IPS DF 4.7 (cell line): ENCODE results near the gene SH2D5.

Experiments used
- DNase-seq: peaks from one replicate; pipeline ENCODE4 v3.0.0-alpha.2; 2013; ENCODE audit warnings: low spot score; ENCODE audit errors: extremely low read depth

Gene SH2D5

DNA sequence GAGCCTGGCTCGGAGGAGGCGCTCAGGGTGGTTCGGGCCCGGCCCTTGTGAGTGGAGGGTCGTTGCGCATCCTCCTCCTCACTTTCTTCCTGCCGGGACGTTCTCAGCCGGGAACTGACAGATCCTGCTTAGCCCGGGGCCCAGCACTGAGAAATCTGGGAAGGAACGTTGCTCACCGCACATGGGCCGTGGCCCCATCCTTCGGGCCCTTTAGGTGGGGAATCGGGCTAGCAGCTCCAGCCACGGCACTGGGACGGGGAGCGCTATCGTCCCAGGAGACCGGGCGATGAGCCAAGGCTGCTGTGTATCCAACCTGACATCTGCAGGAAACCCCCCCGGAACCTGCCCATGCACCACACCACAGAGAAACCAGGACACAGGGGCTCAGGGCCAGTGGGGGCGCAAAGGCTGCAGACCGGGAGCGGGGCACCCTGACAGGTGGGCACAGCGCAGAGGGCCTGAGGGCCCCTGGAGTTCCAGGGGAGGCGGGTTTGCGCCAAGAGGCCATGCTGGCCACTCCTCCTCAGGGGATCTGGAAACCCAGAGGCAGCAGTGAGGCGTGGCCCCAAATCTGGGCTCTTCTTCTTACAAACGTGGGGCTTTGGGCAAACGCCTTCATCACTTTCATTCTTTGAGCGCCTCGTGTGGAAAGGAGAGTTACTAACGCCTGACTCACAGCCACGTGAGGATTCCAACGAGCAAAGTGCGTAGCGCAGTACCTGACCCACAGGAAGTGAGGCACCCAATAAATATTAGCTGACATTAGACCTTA, at the start of gene SH2D5:
SH2D5 (minus strand) TSS at position 116 of the 772 bp plus-strand sequence. CDS start 4,659 bp downstream, outside the sequence.
- no peak for DNase-seq

DNA sequence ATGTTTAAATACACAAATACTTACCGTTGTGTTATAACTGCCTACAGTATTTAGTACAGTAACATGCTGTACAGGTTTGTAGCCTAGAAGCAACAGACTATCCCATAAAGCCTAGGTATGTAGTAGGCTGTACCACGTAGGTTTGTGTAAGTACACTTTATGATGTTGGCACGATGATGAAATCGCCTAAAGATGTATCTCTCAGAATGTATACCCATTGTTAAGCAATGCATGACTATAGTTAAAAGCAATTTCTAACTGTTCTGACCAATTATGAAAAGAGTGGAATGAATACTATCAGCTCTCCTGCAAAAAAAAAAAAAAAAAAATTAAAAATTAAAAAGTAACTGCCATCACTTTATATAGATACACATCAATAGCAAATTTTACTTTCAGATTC, 43.2 kb upstream of the SH2D5 start:
- no peak for DNase-seq

DNA sequence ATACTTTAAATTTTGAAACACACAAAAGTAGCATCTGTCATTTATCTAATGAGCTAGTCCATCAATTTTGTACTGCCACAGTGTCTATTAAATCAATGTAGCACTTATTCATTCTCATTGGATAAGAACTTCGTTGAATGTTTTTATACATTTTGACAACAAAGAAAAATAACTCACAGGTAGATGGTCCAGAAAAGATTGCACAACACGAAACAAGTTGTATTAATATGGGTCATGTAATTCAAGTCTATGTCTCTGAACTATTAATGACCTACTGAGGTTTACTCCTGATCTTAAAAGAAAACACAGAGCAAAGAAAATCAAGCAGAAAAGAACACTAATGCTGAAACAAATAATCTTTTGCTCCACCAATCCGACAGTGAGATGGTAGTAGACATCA, 39.3 kb upstream of the SH2D5 start:
- no peak for DNase-seq

DNA sequence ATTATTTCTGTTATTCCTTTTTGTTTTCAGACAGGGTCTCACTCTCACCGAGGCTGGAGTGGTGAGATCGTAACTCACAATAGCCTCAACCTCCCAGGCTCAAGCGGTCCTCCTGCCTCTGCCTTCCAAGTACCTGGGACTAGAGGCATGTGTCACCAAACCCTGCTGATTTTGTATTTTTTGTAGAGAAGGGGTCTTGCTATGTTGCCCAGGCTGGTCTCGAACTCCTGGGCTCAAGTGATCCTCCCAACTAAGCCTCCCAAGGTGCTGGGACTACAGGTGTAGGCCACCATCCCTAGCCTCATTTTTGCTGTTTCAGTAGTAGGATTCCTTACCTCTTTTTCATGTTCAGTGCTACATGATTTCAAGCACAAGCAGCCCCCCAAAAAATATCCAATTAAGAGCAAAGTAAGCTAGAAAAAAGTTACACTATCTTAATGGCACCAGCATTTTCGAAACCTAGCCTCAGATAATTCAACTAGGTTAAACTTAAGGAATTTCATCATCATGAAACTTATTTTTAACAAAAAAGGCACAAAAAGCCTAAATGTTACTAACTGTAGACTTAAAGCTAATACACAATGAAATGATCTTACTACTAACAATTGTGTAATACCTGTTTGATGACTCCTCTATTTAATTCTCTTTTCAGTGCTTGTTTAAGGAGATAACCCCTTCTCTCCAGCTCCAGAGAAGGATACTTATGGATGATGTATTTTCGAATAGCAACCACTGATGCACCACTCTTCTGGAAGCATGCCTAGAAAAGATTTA, 38.0 kb upstream of the SH2D5 start:
- no peak for DNase-seq

DNA sequence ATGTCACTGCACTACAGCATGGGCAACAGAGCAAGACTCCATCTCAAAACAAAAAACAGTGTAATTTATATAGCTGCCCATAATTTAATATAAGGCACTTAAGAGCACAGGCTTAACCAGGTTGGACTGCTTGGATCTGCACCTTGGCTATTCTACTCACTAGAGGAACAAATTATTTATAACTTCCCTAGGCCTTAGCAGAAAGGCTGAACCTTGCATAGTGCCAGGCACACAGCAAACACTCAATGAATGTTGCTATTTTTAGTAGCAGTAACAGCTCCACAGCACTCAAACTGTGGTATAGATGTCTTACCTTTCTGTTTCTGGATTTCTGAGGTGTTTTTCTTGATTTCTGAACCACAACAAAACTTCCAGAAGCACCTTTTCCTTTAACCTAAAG, 34.8 kb upstream of the SH2D5 start:
- no peak for DNase-seq

DNA sequence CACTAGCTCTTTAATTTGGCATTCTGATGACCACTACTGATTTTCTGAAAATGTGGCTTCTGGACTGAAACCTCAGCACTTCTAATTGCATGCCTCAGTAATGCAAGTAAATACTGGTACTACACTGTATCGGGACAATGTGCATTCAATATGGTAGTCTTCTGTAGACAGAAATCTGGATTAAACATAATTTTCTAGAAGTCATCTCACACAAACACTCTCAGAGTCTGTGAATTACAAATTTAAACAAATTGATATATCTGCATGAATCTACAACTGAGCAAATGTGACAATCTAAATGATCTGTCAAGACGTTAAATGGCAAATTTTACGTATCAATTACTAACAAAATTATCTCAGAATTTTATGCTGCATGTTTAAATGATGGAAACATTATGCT, 30.9 kb upstream of the SH2D5 start:
- no peak for DNase-seq

DNA sequence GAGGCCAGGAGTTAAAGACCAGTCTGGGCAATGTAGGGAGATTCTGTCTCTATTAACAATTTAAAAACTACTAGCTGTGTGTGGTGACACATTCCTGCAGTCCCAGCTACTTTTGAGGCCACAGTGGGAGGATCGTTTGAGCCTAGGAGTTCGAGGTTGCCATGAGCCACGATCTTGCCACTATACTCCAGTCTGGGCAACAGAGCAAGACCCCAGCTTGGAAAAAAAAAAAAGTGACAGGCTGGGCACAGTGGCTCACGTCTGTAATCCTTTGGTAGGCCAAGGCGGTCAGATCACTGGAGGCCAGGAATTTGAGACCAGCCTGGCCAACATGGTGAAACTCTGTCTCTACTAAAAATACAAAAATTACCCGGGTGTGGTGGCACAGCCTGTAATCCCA, 27.8 kb upstream of the SH2D5 start:
- DNase-seq, result no peak

DNA sequence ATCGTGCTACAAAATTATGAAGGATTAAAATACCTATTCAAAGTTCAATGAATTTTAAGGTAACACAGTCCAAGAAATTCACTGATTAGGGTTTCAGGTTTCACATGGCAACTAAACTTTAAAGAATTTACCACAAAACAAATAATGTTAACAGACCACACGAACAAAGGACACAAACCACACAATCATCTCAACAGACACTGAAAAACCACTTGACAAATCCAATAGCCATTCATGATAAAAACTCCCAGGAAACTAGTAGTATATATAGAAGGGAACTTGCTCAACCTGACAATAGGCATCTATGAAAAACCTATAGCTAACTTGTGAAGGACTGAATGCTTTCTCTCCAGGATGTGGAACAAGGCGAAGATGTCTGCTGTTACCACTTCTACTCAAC, 21.1 kb upstream of the SH2D5 start:
- no peak for DNase-seq

DNA sequence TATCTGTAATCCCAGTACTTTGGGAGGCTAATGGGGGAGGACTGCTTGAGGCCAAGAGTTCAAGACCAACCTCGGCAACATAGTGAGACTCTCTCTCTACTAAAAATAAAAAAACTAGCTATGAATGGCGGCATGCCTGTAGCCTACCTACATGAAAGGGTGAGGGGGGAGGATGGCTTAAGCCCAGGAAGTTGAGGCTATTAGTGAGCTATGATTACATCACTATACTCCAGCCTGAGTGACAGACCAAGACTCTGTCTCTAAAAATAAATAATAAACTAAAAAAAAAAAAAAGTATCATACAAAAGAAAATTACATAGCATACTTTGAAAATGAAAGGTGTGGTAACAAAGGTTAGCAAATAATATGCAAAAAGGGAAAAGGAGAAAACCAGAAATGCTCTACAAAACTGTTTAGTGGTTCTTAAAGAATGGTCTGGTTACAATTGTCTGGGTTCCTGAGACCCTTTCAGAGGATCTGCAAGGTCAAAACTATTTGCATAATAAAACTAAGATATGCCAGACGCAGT, 19.0 kb upstream of the SH2D5 start:
- no peak for DNase-seq

DNA sequence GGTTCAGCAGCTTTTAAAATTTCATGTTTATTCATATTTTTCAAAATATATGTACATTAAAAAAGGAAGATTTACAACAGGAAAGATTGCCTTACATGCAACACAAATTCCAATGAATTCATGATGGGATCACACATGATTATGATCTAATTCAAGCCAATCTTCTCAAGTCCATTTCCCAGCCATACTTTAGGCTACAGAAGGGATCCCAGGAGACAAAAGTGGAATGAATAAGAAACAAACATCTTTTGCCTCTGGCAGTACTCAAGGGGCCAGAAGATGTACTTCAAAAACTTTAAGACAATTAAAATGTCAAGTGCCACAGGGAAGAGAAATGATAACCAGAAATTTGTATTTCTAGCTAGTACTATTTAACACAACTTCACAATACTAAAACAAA, 10.2 kb upstream of the SH2D5 start:
- no peak for DNase-seq

DNA sequence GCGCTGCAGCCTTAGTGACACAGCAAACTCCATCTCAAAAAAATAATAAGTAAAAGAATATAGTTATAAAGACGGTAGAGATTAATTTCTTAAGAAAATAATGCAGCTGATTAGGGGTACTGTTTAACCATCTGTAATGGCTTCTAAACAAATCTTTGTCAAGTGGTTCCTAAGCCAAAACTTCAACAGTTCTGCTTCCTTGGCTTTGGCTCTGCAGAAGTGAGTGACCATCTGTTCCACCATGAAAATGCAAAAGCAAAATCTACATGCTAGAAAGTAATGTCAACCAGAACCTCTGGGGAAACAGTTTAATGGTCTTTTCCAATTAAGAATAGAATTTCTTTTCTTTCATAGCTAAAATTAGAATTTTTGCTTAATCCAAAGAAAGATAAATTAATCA, 8.3 kb upstream of the SH2D5 start:
- DNase-seq, result no peak

DNA sequence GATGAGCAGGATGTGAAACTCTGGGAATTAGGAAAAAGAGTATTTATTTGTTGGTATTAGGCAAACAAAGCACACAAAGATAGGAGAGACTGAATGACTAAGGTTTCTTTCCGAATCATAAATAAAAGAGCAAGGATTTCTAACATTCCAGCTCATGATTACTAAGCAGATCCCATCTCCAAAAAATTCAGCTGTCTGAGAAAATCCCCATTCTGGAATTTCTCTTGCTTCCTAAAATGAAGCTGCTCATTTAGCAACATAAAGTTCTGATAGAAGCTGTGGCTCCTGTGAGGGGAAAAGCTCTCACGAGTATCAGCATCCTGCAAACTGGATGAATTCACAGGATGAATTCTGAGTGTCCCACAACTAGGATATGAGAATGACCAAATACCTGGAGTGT, 6.7 kb upstream of the SH2D5 start:
- no peak for DNase-seq

DNA sequence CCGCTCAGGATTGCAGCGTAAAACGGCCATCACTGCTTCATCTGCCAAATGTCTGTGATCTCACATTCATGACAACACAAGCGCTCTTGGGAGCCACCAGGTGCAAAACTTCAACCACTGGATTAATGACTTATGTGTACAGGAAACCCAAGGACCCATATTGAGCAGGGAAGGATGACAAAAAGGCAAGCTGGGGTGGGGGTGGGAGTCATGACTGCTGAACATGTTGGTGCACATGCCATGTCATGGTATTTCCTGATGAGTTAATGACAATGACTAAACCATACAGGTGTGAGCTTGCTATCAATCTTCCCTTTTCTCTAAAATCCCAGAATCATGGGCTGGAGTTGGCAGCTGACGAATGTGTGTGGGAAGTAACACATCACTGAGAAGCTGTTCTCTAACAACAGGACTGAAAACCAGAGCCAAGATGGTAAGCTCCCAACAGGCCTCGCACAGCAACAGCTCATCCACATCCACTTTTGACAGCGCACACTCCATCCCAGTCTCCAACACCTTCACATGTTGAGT, 3.1 kb upstream of the SH2D5 start:
- DNase-seq, result no peak

DNA sequence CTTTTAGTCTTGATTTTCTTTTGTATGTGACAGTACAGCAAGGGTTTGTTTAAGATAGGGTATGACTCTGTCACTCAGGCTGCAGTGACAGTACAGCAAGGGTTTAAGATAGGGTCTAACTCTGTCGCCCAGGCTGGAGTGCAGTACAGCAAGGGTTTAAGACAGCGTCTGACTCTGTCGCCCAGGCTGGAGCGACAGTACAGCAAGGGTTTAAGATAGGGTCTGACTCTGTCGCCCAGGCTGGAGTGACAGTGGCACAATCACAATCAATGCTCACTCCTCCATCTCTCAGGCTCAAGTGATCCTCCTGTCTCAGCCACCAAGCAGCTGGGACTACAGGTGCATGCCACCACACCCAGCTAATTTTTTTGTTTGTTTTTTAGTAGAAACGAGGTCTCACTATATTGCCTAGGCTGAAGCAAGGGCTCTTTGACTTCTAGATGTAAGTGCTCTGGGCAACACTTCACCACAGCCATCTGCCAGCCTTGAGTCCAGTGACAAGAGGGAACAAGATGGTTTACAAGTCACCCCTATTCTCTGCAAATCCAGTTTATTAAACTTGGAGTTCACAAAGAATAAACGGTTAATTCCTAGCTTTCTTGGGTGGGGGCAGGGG, 965 bp upstream of the SH2D5 start:
- DNase-seq, result no peak

DNA sequence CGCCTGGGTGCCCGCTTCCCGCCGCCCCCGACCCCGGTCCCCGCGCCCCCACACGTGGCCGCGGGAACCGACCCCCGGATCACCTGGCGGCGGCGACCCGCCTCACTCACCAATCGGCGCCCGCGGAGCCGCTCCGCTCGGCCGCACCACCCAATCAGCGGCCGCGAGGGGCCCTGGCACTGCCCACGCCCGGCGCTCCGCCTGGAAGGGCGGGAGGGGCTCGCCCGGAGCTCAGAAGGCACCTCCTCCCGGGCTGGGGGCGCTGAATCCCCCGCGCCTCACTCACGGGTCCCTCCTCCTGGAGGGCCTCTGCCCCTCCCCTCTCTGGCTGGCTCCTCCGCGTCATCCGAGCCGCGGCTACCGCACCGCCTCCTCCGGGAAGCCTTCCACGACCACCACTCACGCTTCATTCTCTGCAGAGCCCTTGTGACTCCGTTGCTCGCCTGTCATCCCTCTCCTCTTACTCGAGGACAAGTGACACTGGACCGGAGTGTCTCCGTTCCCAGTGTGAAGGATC, 374 bp downstream of the SH2D5 start:
- DNase-seq, result no peak

DNA sequence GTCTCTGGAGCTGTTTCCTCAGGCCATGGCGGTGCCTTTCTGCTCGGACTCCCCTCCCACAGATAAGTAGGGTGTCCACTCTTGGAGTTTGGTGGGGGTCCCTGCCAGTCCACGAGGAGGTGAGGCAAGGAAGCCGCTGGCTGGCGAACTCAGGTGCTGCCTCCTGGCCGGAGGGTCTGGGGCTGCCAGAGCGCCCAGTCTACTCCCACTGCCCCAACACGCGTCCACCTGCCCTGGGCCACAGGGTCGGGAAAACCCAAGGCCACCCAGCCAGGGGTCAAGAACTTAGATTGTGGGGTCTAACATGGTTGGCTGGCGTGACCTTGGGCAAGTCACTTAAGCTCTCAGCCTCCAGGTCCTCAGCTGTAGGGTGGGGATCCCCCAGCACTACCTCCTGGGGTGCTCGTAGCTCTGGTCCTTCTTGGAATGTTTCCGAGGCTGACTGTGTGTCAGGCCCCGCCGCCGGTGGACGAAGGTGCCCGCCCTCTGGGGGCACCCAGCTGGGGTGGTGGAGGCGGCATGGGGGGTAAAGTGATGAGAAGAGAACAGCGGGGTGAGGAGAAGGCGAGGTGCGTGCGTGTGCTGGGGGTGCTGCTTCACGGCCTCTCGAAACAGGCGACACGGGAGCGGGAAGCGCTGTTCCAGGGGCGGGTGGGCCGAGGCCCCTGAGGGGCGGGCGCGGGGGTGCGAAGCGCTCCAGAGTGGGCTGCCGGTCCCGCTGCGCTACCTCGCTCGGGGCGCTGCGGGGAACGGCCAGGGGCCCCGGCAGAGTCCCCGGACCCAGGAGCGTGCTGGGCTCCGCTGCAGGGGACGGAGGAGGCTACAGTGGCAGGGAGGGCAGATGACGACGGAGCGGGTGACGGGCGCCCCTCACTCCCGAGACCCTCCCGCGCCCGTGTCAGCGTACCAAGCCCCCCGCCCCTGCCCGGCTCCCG, 1.2 kb downstream of the SH2D5 start:
- DNase-seq, result no peak

DNA sequence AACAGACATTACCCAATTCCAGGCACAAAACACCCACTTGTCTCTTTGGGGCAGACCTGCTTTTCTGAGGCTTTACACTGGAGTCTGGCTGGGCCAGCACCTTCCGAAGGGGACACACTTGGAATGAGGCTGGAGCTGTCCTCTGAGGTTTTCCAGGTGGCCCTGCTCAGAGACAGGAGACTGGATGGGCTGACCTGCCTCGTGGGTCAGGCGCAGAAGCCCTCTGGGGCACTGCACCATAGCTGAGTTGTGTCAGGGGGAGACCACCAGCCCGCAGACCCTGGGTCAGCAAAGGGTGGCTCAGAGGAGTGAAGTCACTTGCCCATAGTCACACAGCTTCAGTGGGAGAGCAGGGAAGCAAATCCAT, 1.8 kb downstream of the SH2D5 start:
- no peak for DNase-seq

DNA sequence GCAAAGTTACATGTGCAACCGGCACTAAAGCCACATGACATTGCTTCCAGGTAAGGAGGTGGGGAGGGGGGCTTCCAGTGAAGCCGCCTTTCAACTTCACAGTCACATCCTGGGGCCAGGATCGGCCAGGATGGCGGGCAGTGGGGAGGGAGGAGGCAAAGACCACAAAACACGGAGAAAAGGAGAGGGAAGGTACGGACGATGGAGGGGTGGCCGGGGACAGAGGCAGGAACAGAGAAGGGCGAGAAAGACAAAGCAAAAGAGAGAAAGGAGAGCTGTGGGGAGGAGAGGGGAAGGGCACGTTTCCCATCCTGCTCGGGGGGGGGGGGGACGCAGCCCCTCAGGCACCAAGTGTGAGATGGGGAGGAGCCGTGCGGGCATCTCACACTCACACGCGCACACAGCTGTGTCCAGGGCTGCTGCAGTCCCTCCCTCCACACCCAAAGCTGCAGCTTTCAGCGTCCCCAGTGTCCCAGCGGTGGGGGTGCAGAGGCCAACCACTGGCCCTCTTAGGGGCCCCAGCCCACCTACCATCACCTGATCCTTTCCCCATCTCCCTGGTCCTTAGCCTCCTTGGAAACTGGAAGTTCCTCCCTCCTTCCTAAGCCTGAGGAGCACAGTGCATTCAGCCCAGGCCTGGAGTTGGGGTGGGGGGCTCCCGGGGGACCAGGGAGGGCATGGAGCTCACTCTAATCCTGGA, 2.4 kb downstream of the SH2D5 start:
- no peak for DNase-seq

DNA sequence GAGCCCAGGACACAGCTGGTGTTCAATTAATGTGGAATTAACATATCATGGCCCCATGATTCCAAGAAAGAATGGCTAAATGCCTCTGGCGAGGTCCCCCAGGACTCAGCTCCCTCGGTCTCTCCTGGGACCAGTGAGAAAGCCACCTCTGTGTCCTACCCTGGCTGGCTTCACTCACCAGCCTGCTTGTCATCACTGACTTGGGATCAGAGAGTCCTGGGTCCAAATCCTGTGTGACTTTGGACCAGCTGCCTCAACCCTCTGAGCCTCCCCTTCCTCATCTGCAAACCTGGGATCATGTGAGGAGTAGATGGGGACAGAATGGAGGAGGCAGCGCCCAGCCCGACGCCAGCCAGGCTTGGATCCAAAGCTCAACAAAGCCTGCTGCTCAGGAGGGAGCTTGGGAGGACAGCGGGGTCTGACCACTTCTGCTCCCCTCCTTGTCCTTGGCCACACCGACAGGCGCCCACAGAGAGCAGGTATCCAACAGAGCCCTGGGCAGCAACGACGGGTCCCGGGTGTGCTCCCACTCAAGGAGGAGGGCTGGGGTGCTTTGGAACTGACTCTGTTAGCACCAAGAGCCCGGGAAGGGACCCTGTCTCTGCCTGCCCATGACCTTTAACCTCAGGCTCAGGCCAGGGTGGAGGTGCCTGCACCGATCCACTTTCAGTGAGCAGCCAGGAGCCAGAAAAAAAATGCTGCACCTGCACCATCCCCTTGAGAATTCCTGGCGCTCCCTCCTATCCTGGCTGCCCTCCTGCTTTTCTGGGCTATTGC, 3.2 kb downstream of the SH2D5 start:
- no peak for DNase-seq
